Esophagus muscularis mucosa (tissue), 4 donors: ENCODE data around the gene NCOA1. TPM values are rescaled to one million over a fixed set of nuclear protein-coding genes. Genes with fewer than 3 reads are reported as not detected.

Experiments used
- DNase-seq: peaks from one replicate; pipeline ENCODE4 v3.0.0-alpha.2; 2017; ENCODE audit errors: extremely low spot score
- H3K27ac ChIP-seq, 4 donors: fragments of 200-600 bp; sonication (generic); replicated peaks in 1 of 4; 1 replicate in 3 of 4; 2 replicates in 1 of 4; pipeline ENCODE4 v1.5.1; 2016 to 2019; ENCODE audit warnings: mild to moderate bottlenecking in 1 of 4
- H3K27me3 ChIP-seq, 4 donors: fragments of 200-600 bp; sonication (generic); one replicate each; pipeline versions ENCODE4 v1.5.1 to v1.6.0; 2016 to 2019
- H3K36me3 ChIP-seq, 4 donors: fragments of 200-600 bp; sonication (generic); one replicate each; pipeline ENCODE4 v1.5.1; 2016 to 2019
- H3K4me1 ChIP-seq, 4 donors: fragments of 200-600 bp; sonication (generic); one replicate each; pipeline ENCODE4 v1.5.1; 2016 to 2019
- H3K4me3 ChIP-seq, 4 donors: fragments of 200-600 bp; sonication (generic); 1 replicate in 2 of 4; 2 replicates in 2 of 4; pipeline ENCODE4 v1.5.1; 2016 to 2019; ENCODE audit warnings: mild to moderate bottlenecking in 4 of 4, moderate library complexity in 1 of 4
- H3K9me3 ChIP-seq, 4 donors: fragments of 200-600 bp; sonication (generic); 1 replicate in 3 of 4; 2 replicates in 1 of 4; pipeline ENCODE4 v1.5.1; 2016 to 2019
- EP300 ChIP-seq: sonication (generic); formaldehyde crosslinking; IDR thresholded peaks from one replicate; pipeline ENCODE4 v1.6.1; 2017; ENCODE audit warnings: antibody characterized with exemption
- POLR2A ChIP-seq: fragments of 450-650 bp; IDR thresholded peaks from one replicate; pipeline ENCODE4 v1.6.1; 2017; ENCODE audit warnings: antibody characterized with exemption, moderate library complexity, mild to moderate bottlenecking, low read depth
- POLR2AphosphoS5 ChIP-seq, 2 donors: sonication (generic); formaldehyde crosslinking; IDR thresholded peaks; one replicate each; pipeline ENCODE4 v1.6.1; 2017; ENCODE audit warnings: antibody characterized with exemption in 2 of 2
- WGBS: methylation state at CpG from one replicate; pipeline ENCODE4 v1.1.5; 2018; 5-methylcytosine and 5-hydroxymethylcytosine counted together
- intact Hi-C: fragments of 100-400 bp; cut with DNase I; formaldehyde crosslinking; loops from one replicate; pipeline ENCODE4 v1.15.1; 2023
- total RNA-seq, 4 donors: library from RNA; depleted of rRNA; stranded (reverse); fragments of >200 nt; gene quantifications; one replicate each; pipeline versions ENCODE4 v1.1.0 to v1.2.1, GENCODE V29; 2016
- TF ChIP-seq, protein P1 (sequence below), 3 experiments: fragments of 200-600 bp in 2 of 3; fragments of 450-650 bp in 1 of 3; sonication (generic) in 2 of 3; IDR thresholded peaks; one replicate each; pipeline ENCODE4 v1.5.1; 2017 to 2019; ENCODE audit warnings: antibody characterized with exemption in 3 of 3, mild to moderate bottlenecking in 2 of 3, moderate library complexity in 1 of 3

The NCOA1 gene
- total RNA-seq, 4 donors from 2014 or later: 43.9 to 49.4 (median 47.3) TPM

DNA sequence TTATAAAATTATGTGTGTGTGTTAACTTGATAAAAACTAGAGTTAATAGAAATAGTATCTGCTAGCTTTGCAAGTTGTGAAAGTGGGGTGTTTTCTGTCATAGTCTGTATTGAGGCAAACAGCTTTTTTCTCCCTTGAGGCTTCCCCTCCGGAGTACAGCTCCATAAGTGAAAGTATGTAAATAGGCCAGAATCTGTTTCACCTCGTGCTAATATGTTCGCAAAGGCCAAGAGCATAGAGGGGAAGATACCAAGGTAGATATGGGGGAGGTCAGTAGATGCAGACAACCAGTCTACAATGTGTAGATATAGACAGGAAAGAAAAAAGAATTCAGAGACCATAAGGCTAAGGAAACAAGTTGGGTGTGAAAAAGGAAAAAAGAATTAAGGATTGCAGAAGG, 229.3 kb downstream of the NCOA1 start:
- Histone ChIP-seq H3K27me3 (no peaks in the 10 kb centered on the region), H3K27ac (no peak overlapping the region), H3K9me3 (no peaks in the 10 kb centered on the region), H3K4me1 (peaks cover 12 to 23% (median 22%) of the 10 kb centered on the region in 4 donors), H3K36me3 (peaks cover 0 to 28% (median 15%) of the 10 kb centered on the region in 4 donors), H3K4me3 (no peak overlapping the region)
- WGBS: 82% methylated on average over 3 of the region's 3 CpGs
- intact Hi-C loops: no loop called here
- DNase-seq: no peak
- TF ChIP-seq, protein P1, sequence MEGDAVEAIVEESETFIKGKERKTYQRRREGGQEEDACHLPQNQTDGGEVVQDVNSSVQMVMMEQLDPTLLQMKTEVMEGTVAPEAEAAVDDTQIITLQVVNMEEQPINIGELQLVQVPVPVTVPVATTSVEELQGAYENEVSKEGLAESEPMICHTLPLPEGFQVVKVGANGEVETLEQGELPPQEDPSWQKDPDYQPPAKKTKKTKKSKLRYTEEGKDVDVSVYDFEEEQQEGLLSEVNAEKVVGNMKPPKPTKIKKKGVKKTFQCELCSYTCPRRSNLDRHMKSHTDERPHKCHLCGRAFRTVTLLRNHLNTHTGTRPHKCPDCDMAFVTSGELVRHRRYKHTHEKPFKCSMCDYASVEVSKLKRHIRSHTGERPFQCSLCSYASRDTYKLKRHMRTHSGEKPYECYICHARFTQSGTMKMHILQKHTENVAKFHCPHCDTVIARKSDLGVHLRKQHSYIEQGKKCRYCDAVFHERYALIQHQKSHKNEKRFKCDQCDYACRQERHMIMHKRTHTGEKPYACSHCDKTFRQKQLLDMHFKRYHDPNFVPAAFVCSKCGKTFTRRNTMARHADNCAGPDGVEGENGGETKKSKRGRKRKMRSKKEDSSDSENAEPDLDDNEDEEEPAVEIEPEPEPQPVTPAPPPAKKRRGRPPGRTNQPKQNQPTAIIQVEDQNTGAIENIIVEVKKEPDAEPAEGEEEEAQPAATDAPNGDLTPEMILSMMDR (IDR thresholded peaks at IDR 0.05): no peak

DNA sequence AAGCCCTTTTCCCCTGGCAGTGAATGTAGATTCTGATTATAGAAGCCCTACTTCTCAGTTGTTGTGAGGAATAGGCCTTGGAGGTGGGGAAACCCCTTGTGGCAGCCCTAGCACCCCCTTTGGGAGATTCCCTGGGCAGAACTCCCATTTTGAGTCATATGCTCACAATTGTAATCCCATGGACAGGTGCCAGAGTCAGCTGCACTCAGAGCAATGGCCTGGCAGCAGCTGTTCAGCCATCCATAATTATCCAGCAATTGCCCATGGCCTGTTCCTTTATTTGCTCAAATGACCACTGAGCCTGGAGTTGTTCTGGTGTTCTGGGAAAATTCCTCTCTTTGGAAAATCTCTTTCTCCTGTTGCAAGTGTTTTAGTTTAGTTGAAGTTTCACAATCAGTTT, 230.4 kb downstream of the NCOA1 start:
- Histone ChIP-seq H3K27me3 (no peaks in the 10 kb centered on the region), H3K9me3 (no peaks in the 10 kb centered on the region), H3K27ac (peak overlapping the region; percentile 21 to 58 (median 49)), H3K4me3 (no peak overlapping the region), H3K36me3 (peaks cover 0 to 24% (median 14%) of the 10 kb centered on the region in 4 donors), H3K4me1 (peaks cover 12 to 23% (median 22%) of the 10 kb centered on the region in 4 donors)
- intact Hi-C loops: no loop called here
- no peak for DNase-seq
- TF ChIP-seq POLR2AphosphoS5 (IDR thresholded peaks at IDR 0.05): peak; percentile 24 to 46
- TF ChIP-seq EP300: no peak
- TF ChIP-seq POLR2A: no peak

DNA sequence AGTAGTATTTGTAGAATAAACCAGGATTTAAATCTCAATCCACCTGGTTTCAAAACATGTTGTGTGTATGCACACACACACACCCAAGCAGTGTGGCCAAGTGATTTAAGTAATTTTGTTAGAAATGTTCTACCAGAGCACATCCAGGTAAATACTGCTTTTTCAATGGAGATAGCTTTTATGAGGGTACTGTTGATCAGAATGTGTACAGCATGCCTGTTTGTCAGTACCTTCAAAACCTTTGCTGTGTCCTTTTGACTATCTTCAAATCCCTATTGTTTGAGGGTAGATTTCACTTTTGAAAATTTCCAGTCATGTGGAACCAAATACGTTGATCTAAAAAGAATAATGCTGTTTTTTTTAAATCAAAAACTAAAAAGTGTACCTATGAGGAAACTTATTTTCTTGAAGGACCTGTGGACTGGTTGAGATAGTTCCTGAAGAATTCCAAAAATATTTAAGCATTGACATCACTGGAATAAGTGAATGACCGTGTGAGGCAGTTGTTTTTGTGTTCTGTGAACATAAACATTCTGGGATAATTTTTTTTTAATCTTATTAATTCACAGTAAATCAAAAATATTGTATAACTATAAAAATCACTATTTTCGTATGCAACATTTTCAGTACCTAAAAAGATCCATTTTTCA, 231.2 kb downstream of the NCOA1 start:
- no peak overlapping the region for H3K4me3 ChIP-seq
- WGBS: 78% methylated on average over 3 of the region's 3 CpGs
- H3K36me3 ChIP-seq: peaks cover 0 to 24% (median 14%) of the 10 kb centered on the region in 4 donors
- intact Hi-C loops: no loop called here
- no peak for DNase-seq
- H3K4me1 ChIP-seq: peaks cover 12 to 23% (median 22%) of the 10 kb centered on the region in 4 donors
- TF ChIP-seq POLR2AphosphoS5 (IDR thresholded peaks at IDR 0.05): no peak
- TF ChIP-seq, protein P1 (IDR thresholded peaks at IDR 0.05): no peak
- H3K27ac ChIP-seq: peak overlapping the region; percentile 21 to 58 (median 49)
- H3K9me3 ChIP-seq: no peaks in the 10 kb centered on the region
- H3K27me3 ChIP-seq: no peaks in the 10 kb centered on the region

DNA sequence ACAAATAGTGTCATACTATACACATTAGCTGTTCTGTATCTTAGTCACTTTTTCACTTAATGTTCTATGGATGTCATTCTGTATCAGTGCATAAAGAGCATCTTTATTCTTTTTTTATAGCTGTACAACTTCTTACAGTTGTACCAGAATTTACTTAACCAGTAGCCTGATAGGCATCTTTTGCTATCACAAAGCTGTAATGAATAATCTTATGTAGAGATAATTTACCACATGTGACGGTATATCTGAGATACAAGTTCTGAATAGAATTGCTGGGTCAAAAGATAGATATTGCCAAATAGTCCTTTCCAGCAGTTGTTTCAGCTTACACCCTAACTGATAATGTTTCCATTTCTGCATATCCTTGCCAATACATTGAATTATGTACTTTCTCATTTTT, 232.1 kb downstream of the NCOA1 start:
- H3K4me3 ChIP-seq: no peak overlapping the region
- H3K9me3 ChIP-seq: no peaks in the 10 kb centered on the region
- TF ChIP-seq POLR2A (no peak), EP300 (no peak), POLR2AphosphoS5 (IDR thresholded peaks at IDR 0.05) (no peak)
- TF ChIP-seq, protein P1 (IDR thresholded peaks at IDR 0.05): no peak
- peaks cover 12 to 23% (median 22%) of the 10 kb centered on the region in 4 donors for H3K4me1 ChIP-seq
- DNase-seq: no peak
- WGBS: 95% methylated on average over 1 of the region's 1 CpG
- no peaks in the 10 kb centered on the region for H3K27me3 ChIP-seq
- H3K27ac ChIP-seq: no peak overlapping the region
- peaks cover 2 to 19% (median 9%) of the 10 kb centered on the region in 4 donors for H3K36me3 ChIP-seq
- intact Hi-C loops: no loop called here

DNA sequence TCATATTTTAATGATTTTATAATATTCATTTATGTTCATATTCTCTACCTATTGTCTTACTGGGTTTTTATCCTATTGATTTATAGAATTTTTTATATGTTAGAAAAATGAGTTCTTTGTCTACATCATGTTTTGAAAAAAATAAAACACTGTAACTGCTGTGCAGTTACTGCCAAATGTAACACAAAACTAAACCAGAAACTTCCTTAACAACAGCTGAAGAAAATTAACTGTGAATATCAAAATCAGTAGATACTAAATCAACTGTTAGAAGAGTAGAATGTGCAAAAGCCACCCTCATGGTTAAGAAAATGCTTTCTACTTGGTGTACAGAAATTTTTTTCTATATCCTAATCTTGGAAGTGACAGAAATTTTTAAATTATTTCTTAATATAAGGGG, 232.6 kb downstream of the NCOA1 start:
- no peak overlapping the region for H3K4me3 ChIP-seq
- peaks cover 12 to 23% (median 22%) of the 10 kb centered on the region in 4 donors for H3K4me1 ChIP-seq
- intact Hi-C loops: no loop called here
- peaks cover 5 to 19% (median 10%) of the 10 kb centered on the region in 4 donors for H3K36me3 ChIP-seq
- no peaks in the 10 kb centered on the region for H3K27me3 ChIP-seq
- H3K27ac ChIP-seq: no peak overlapping the region
- no peak for DNase-seq
- no peaks in the 10 kb centered on the region for H3K9me3 ChIP-seq
- TF ChIP-seq, protein P1 (IDR thresholded peaks at IDR 0.05): no peak
- TF ChIP-seq POLR2A: no peak
- no peak for TF ChIP-seq EP300
- TF ChIP-seq POLR2AphosphoS5 (IDR thresholded peaks at IDR 0.05): no peak
